Measurements from ENCODE around the gene STK32C.
"Not testable (repeated sequence)": the region's sequence is repeated elsewhere in the genome, so short reads cannot be mapped to it uniquely, and the experiment has no call there.

The STK32C gene

GRCh38 chr10:132314881-132315280, 7.1 kb upstream of the STK32C start:
- DNase-seq, result not testable (repeated sequence)

- DNase-seq, result no peak
These were observed 6.6 kb upstream of the STK32C start for GRCh38 chr10:132314336-132314735.

DNA sequence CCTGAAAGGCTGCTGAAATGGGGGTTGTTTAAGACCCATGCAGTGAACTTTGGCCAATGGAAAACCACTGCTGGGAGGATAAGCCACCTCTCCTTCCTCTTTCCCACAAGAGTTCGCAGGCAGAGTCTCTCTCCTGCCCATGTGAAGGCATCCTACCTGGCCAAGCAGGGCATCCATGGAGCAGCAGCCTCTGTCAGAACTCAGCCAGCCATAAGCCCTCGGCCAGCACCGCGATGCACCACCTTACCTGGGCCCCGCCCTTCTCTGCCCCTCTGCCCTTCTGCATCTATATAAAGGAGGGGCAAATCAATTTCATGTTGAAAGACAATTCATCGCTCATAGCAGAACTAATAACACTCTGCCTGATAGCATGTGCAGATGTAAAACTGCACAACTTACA, 6.1 kb upstream of the STK32C start:
- DNase-seq, result no peak

- no peak for DNase-seq
These were observed 5.6 kb upstream of the STK32C start for GRCh38 chr10:132313305-132313704.

- no peak for DNase-seq
These were observed 3.7 kb upstream of the STK32C start for GRCh38 chr10:132311338-132311939.

DNA sequence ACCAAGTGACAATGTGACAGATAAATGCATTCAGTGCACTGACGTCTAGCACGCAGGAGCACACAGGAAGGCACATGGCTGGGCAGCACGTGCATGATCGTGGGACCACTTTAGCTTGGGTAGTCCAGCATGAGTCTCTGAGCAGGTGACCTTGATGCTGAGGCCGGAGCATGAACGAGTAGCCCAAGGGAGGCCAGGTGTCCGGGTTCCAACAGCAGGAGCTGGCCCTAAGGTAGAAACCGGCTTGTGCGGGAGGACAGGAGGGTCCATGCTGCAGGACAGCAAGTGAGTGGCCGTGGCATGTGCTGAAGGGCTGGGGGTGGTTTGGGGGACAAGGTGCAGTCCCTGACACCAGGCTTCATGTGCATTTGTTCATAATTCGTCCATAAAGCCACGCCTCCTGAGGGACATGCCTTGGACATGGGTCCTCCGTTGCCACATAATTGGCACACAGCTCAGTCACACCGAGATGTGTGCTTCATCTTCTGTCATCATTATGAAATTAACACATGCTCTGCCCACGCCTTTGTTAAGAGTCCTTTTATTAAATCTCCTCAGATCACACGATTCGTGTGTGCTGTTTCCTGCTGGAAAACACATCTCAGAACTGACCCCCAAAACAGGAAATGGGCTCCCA, 3.1 kb upstream of the STK32C start:
- DNase-seq, result no peak

GRCh38 chr10:132309879-132310591, 2.3 kb upstream of the STK32C start:
- no peak for DNase-seq

DNA sequence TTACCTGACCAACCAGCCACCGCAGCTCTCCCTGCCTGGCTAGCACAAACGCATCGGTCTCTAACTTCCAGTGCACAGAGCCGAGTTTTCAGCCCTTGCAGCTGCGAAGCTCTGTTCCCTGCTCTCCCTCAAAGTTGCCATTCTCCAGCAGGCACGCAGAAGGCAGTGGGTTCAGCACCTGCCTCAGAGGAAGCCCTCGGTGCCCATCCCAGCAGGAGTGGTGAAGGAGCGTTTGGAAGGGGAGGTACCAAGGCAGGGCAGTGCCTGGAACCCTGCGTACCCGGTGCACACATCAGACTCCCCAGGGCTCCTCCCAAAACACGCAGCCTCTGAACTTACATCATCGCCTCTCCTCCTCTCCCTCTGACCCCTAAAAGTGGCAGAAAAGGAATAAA, 1.7 kb upstream of the STK32C start:
- DNase-seq, result no peak

DNA sequence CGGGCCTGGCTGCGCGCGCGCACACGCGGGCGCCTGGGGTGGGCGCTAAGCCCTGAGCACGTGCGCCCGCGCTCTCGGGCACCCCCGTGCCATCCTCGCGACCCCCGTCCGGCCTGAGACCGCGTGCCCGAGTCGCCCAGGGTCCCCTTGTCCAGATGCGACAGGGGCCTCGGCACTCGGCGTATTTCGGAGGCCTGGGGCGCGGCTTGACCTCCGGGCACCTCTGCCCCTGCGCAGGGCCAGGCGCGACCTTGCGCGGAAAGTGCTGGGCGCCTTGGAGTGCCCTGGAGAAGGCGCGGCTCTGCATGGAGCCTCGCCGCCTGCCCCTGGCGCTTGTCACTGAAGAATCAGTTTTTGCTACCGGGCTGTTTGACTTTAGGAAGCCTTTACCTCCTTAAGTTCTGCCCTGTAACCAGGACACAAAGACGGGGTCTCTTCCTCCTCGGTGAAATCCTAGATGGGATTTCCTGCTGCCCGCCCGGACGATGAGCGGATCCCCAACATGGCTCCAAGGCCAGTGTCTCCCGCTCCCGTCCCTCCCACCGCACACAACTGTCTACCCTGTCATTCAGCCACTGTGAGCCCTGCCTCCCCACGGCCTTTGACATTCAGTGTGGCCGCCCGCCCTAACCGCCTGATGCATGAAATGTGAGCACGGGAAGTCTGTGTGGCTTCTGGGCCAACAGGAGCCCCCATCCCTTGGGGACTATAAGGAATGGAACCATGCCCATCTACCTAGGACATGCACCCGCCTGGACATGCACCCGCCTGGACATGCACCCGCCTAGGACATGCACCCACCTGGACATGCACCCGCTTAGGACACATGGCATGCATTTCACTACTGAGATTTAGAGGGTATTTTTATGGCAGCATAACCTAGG, 1.1 kb upstream of the STK32C start:
- DNase-seq, result no peak

GRCh38 chr10:132306864-132307751, 642 bp downstream of the STK32C start:
- DNase-seq, result peak; percentile 53

DNA sequence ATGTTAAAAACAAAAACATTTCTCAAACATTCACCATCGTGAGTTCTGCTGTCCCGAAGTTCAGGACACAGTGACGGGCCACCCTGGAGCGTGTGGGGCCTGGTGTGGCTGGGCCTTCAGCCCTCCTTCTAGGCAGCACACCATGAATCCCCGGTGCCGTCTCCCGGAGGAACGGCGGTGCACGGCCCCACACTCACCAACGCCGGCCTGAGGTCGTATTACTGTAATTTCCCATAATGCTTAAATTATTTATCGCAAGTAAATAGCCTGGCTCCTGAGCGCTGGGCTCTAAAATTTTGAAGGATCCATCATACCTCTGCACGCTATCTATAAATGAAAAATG, 1.4 kb downstream of the STK32C start:
- no peak for DNase-seq

DNA sequence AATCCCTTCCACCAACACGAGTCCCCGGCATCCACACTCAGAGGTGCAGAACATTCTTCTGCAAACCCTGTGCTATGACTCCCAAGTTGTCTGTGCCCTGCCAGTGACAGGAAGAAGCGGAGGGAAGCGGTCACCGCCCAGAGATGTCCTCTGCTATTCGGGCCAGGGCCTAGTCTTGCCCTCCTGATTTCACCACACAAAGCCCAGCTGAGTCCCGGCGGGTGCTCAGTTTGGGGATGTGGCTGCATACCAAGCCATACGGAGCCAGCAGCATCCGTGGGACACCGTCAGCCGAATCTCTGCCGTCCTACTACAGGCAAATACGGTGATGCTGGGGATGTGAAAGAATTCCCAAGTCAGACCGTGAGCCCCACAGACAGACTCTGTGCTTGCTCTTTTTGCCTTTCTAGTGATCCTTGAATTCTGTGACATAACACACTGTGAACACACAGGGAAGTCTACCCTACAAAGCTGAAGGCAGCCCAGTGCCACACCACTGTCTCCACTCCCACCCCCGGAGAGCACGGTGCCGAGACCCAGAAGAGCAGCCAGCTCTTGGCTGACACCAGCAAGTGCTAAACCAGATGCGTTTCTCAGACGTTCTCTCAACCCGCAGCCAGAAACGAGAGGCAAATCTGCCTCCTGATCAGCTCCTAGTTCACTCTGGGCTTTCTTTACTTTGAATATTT, 2.0 kb downstream of the STK32C start:
- no peak for DNase-seq

DNA sequence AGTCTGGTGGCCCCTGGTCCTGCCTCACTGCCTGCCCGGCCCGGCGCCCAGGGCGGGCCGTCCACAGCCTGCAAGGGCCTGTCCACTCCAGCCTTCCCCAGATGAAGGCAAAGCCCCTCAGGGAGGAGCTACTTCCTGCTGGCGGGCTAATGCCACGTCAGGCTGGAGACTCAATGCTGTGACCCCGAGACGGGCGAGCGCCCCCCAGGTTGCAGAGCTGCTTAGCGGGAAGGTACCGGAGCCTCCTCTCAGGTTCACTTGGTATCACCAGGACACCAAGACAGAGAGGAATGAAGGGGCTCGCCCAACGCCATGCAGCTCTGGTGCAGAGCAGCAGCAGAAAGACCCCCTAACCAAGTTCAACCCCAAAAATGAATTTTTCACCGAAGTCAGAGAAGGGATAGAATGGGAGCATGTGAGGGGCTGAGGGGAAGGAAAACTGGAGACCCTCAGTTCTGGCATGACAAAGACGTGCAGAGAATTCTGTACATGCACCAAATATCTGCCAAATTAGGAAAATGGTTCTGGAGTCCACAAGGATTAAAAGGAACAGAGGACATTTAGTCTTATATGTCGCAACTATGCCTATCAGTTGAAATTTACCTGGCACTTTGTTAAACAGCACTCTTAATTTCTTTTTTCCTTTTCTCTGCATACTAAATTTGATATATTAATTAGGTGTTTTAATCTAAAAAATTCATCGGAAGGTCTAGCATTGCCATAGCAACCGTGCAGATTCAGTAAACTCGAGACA, 2.8 kb downstream of the STK32C start:
- no peak for DNase-seq

- DNase-seq, result no peak
These were observed 4.2 kb downstream of the STK32C start for GRCh38 chr10:132303361-132304115.

DNA sequence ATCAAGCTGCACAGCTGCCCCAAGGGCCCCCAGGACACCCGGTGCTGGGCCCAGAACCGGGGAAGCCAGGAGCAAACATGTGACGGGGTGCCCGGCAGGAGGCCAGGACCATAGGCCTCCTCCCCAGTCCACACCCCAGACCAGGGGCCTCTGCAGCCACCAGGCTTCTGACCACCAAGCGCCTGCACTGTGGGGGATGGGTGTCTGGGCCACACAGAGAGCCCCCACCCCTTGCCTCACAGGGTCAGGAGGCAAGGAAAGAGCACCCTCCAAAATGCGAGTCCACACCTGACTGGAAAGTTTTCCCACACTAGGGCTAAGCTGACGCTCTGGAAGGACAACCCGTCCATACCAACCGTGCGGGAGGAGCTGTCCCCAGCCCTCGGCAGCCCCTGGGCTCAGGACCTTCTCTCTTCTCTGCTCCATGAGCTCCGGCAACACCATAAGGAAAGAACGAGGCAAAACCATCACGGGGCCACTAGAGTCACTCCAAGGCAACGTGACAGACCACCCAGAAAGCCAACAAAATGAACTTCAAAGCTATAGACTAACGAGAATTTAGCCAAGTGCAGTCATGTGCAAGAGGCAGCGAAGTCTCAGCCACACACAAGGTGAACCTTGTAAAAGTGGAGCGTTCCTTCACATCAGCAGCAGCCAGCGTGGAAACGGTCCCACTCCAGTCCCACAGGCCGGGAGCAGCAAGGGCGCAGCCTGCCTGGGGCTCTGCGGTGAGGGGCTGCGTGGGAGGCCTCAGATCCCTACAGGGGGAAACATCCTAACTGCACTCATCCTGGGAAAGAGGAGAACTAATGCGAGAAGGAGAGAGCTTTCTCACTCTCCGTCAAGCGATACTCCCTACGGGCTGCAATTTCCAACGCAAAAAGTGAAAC, 5.1 kb downstream of the STK32C start:
- no peak for DNase-seq

- no peak for DNase-seq
These were observed 6.1 kb downstream of the STK32C start for GRCh38 chr10:132301371-132302330.

DNA sequence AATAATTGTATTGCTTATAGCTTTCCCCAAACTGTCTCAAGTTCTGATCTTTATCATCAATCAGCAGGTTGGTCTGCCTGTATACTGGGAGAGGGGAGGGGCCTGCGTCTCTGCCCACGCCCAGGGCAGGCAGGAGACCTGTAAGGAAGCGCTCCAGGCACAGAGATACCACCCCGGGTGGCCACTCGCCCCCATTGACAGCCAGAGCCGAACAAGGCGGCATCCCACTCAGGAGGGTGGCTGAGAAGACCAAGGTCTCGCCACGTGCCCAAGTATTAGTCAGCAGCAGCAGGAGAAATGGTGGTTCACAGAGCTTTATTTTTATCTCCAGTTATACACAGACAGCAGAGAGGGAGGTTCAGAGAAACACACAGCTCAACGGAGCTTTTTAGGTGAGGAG, 7.2 kb downstream of the STK32C start:
- DNase-seq, result no peak

Measured in NCI-H748 treated with DMSO at 0.1 percent for 48 hours (cell line).